ENCODE measurements around the gene TMIE.

GRCh38 chr3:46714728-46715506 is 13.7 kb downstream of the TMIE start:
- TF ChIP-seq CTCF (IDR thresholded peaks at IDR 0.05), result no peak
- TF ChIP-seq POLR2AphosphoS5 (IDR thresholded peaks at IDR 0.05; ENCODE audit: low read depth, low read length), result no peak
- TF ChIP-seq SIN3A (IDR thresholded peaks at IDR 0.05; ENCODE audit: borderline replicate concordance, insufficient read depth, low read depth, low read length), result no peak
- TF ChIP-seq REST (IDR thresholded peaks at IDR 0.05; ENCODE audit: insufficient read depth in 1 of 2, low read depth in 2 of 2, low read length in 1 of 2), result no peak
- TF ChIP-seq TCF7L2 (IDR thresholded peaks at IDR 0.05; ENCODE audit: low read depth, low read length), result no peak
